ENCODE measurements around the gene RHAG. TPM values are rescaled to one million over a fixed set of nuclear protein-coding genes. Genes with fewer than 3 reads are reported as not detected.

Gene RHAG
- total RNA-seq, 2 experiments from 2014 or later, result not detected

DNA sequence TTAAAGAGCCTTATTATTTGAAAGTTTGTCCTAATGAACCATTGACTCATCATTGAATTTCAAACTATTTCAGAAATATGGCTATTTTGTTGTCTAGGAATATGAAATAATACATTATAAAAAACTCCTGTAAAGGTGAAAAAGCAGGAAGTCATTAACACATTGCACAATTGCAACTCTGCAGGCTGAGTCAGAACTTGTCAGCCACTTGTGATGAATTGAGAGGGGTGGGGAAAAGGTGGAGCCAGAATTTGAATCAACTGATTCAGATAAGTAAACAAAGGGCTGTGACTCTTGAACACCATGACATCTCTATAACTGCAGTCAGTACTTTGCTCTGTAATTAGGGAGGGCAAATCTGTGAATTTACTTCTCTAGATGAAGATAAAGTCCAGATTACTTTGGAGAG is 80.2 kb downstream of the RHAG start:
- POLR2A ChIA-PET, result no interaction called here
- Mint-ChIP-seq H3K27ac (no peak overlapping the region), H3K27me3 (peaks cover 12% of the 10 kb centered on the region), H3K4me1 (peaks cover 15% of the 10 kb centered on the region), H3K9me3 (ENCODE audit: low read depth) (no peaks in the 10 kb centered on the region), H3K4me3 (no peak overlapping the region), H3K36me3 (ENCODE audit: low read depth) (no peaks in the 10 kb centered on the region)
- intact Hi-C loops (cut with DNase I, micrococcal nuclease), result no loop called here
- CTCF ChIA-PET, result no interaction called here
- ATAC-seq, result peak; percentile 72
- DNase-seq, result peak; percentile 39

GRCh38 chr6:49555951-49556350 is 80.7 kb downstream of the RHAG start:
- ATAC-seq (no peak), DNase-seq (no peak)
- intact Hi-C loops (cut with DNase I, micrococcal nuclease), result no loop called here
- Mint-ChIP-seq H3K36me3 (ENCODE audit: low read depth) (no peaks in the 10 kb centered on the region), H3K27me3 (peaks cover 16% of the 10 kb centered on the region), H3K9me3 (ENCODE audit: low read depth) (no peaks in the 10 kb centered on the region), H3K27ac (no peak overlapping the region), H3K4me3 (no peak overlapping the region), H3K4me1 (peaks cover 19% of the 10 kb centered on the region)
- CTCF ChIA-PET, result no interaction called here
- POLR2A ChIA-PET, result no interaction called here

Other genes starting within 250 kb of the RHAG start
- 10 to 100 TPM; 10.5 to 14.8 TPM for gene MMUT, start 173.6 kb downstream of the RHAG start, total RNA-seq
- 10 to 100 TPM; 14.1 to 16.6 TPM for gene CENPQ, start 173.5 kb downstream of the RHAG start, total RNA-seq
- not detected for gene GLYATL3, start 136.9 kb downstream of the RHAG start, total RNA-seq
- 1 to 10 TPM; 1.1 TPM for gene C6orf141, start 86.2 kb downstream of the RHAG start, total RNA-seq
- not detected for gene CRISP2, start 76.7 kb upstream of the RHAG start, total RNA-seq
- gene CRISP3, start 107.5 kb upstream of the RHAG start, total RNA-seq, result not detected
- gene PGK2, start 150.4 kb upstream of the RHAG start, total RNA-seq, result not detected
- not detected for gene CRISP1, start 229.7 kb upstream of the RHAG start, total RNA-seq

Data from activated CD4-positive, alpha-beta T cell treated with anti-CD3 and anti-CD28 coated beads for 36 hours (primary cell).